GM12875 (cell line): ENCODE results near the gene WDPCP.

Source experiments
- H3K4me3 ChIP-seq: one replicate; pipeline ENCODE4 v1.5.1; 2011; ENCODE audit warnings: low read depth, low read length, control low read depth
- TF ChIP-seq, protein P1 (sequence below): IDR thresholded peaks from 2 replicates; pipeline ENCODE4 v1.5.1; 2011; ENCODE audit warnings: low read depth, mild to moderate bottlenecking, control low read depth, inconsistent platforms, low read length, moderate library complexity, borderline replicate concordance; ENCODE audit not compliant: insufficient read depth

The WDPCP gene

DNA sequence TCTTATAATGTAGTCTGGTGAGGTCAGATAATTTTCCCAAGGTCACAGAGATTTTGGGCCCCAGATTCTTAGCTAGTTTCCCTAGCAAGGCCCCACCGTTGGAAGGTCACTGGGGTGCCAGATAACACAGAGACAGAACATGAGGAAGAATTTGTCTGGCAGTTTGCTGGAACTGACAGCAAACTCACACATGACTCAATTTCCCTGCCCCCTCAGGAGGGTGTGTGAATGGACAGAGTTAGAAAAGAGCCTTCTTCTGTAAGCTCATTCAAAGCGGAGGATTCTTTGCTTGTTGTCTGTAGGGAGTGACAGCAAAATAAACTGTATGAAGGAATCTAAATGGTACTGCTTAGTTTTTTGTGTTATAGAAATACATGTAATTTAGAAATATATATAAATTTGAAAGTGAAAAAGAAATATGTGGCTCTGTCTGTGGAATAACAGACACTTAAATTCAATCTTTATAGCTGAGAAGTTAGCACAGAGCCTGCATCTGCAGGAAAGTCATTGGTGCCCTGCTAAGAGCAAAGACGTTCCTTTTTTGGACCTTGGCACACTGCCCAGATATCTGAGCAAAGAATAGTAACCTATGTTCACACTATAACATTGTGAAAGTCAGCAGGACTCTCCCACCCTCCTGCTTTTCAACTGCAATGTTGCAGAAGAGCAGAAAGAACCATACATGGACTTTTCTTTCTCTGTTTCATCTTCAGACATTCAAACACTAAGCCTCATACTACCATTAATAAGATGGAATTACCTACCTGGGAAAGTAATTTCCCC lies 2.5 kb upstream of the WDPCP start:
- TF ChIP-seq, protein P1, sequence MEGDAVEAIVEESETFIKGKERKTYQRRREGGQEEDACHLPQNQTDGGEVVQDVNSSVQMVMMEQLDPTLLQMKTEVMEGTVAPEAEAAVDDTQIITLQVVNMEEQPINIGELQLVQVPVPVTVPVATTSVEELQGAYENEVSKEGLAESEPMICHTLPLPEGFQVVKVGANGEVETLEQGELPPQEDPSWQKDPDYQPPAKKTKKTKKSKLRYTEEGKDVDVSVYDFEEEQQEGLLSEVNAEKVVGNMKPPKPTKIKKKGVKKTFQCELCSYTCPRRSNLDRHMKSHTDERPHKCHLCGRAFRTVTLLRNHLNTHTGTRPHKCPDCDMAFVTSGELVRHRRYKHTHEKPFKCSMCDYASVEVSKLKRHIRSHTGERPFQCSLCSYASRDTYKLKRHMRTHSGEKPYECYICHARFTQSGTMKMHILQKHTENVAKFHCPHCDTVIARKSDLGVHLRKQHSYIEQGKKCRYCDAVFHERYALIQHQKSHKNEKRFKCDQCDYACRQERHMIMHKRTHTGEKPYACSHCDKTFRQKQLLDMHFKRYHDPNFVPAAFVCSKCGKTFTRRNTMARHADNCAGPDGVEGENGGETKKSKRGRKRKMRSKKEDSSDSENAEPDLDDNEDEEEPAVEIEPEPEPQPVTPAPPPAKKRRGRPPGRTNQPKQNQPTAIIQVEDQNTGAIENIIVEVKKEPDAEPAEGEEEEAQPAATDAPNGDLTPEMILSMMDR, result no peak
- no peak overlapping the region for H3K4me3 ChIP-seq

- TF ChIP-seq, protein P1, result no peak
Measured at GRCh38 chr2:63589148-63589958, 1.1 kb upstream of the WDPCP start.

DNA sequence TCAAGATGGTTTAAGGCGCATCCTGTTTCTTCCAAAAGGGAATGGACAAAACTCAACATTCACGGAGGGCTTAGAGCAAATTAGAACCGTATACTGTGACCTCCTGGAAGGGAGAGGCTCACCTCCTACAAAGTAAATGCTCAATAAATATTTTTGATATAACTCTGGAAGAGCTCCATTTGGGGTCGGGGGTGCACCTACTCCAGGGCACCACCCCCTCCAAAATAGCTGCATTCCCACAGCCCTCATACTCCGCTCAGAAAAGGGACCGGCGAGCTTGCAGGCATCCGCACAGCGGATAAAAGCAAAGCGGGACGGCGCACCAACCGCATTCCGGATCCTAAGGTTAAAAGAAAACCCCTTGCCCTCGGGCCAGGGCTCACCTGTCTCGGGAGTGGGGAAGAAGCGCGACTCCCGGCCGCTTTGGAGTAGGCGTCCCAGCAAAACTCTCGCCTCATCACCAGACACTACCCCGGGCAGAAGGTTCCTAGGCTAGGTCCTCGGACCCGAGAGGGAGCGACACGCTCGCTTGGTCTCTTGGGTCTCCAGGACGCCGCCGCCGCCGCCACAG lies 378 bp downstream of the WDPCP start:
- TF ChIP-seq, protein P1, result no peak
- peak overlapping the region; percentile 77 for H3K4me3 ChIP-seq

More at GRCh38 chr2:63589148-63589958, 1.1 kb upstream of the WDPCP start:
- H3K4me3 ChIP-seq, result peak overlapping the region; percentile 79

GRCh38 chr2:63582873-63583272 lies 5.4 kb downstream of the WDPCP start:
- TF ChIP-seq, protein P1, result no peak
- H3K4me3 ChIP-seq, result no peak overlapping the region

DNA sequence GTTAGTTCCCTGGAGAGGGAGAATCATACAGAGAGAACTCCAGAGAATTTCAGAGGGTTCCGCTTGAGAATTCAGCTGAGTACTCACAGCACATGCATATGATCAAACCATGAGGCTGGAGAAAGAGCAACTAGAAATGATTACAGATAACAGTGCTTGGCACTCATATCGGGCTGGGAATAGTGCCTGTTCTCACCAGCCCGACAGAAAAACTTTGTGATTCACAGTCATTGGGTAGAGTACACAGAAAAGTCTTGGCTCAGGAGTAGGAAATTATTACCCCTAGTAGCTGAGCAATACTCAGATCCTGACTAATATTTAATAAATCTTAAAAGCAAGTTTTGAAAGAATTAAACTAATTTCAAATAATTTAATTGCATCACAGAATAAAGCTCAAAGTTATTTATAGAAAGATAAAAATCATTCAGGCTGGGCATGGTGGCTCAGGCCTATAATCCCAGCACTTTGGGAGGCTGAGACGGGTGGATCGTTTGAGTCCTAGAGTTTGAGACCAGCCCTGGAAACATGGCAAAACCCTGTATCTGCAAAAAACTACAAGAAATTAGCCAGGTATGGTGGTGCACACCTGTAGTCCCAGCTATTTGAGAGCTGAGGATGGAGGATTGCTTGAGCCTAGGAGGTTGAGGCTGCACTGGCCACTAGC lies 6.8 kb downstream of the WDPCP start:
- H3K4me3 ChIP-seq, result no peak overlapping the region
- TF ChIP-seq, protein P1, result no peak

- no peak overlapping the region for H3K4me3 ChIP-seq
- TF ChIP-seq, protein P1, result no peak
Measured at GRCh38 chr2:63580651-63581297, 7.5 kb downstream of the WDPCP start.
